Anterior cingulate cortex (tissue), 58 donors: Measurements from ENCODE around the gene CEP104.
"Not testable (repeated sequence)": the region's sequence is repeated elsewhere in the genome, so short reads cannot be mapped to it uniquely, and the experiment has no call there.

ENCODE experiments used
- DNase-seq, 58 donors: peaks; one replicate each; lab custom pipeline; 2025; lab: John Stamatoyannopoulos, UW

CEP104 gene

GRCh38 chr1:3807769-3808168, 49.2 kb downstream of the CEP104 start:
- no peak for DNase-seq

DNA sequence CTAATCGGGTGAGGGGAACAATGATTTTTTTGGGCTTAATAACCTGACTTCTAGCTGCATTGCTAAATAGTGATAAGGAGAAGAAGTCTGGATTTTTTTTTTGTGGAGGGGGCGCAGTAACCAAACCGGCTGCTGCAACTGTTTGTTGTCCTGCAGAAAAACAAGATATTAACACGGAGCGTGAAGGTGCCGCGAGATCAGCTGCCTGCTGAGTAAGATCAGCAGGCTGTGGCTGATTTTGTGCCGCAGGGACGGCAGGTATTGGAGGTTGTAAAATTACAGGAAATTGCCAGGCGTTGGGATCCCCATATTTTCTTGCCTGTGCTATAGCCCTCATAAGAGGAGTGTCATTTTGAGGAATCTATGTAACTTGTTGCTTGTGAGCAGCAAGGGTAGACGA, 52.0 kb downstream of the CEP104 start:
- DNase-seq = no peak

DNA sequence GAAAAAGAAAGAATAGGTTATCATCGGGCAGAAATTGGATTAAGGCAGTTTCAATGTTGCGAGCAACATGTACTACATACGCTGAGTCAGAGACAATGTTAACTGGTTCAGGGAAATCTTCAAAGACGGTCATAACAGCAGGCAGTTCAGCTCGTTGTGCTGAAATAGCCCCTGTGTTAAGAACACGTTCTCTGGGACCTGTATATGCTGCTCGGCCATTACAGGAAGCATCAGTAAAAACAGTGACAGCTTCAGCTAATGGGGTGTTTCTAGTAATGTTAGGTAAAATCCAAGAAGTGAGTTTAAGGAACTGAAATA, 52.4 kb downstream of the CEP104 start:
- not testable (repeated sequence) for DNase-seq

GRCh38 chr1:3803905-3804626, 52.9 kb downstream of the CEP104 start:
- no peak for DNase-seq

- DNase-seq = not testable (repeated sequence)
These were observed 56.2 kb downstream of the CEP104 start for GRCh38 chr1:3800795-3801194.

DNA sequence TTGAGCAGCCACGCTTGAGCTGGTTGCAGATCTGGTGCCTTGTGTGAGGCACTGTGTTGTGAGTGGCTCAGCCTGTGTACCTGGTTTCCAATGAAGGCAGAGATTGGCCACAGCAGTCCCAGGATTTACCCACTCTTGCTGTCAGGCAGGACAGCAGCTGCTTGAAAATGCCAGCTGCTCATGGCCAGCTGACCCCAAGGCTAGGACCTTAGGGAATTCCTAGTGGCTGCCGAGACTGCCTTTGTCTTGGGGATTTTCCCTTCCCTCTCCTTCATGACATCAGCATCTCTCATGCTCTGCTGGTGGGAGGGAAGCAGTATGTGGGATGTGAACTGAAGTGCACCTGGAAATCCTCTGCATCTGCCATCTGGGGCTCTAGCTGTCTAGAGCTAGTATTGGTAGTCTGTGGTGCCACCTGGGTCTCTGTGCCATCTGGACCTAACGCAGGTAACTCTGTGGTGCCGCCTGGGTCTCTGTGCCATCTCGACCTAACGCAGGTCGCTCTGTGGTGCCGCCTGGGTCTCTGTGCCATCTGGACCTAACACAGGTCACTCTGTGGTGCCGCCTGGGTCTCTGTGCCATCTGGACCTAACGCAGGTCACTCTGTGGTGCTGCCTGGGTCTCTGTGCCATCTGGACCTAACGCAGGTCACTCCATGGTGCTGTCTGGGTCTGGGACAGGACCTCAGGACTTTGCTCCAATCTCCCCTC, 56.9 kb downstream of the CEP104 start:
- peak in 1 of 58 donors; percentile 27 for DNase-seq

- DNase-seq = peak; percentile 58 to 97 (median 93)
These were observed 60.6 kb downstream of the CEP104 start, which contains the start of gene LRRC47 for GRCh38 chr1:3796215-3797061. Gene LRRC47 (minus strand): TSS chr1:3796498. CDS start chr1:3796476, 22 bp downstream.

GRCh38 chr1:3795453-3796214, 61.4 kb downstream of the CEP104 start:
- DNase-seq = no peak

- DNase-seq = no peak
These were observed 66.1 kb downstream of the CEP104 start for GRCh38 chr1:3790952-3791351.

GRCh38 chr1:3790500-3790923, 66.5 kb downstream of the CEP104 start:
- no peak for DNase-seq

- DNase-seq = no peak
These were observed 67.3 kb downstream of the CEP104 start for GRCh38 chr1:3789421-3790300.

GRCh38 chr1:3788756-3789420, 68.1 kb downstream of the CEP104 start:
- no peak for DNase-seq

GRCh38 chr1:3787745-3788605, 69.0 kb downstream of the CEP104 start:
- no peak for DNase-seq

DNA sequence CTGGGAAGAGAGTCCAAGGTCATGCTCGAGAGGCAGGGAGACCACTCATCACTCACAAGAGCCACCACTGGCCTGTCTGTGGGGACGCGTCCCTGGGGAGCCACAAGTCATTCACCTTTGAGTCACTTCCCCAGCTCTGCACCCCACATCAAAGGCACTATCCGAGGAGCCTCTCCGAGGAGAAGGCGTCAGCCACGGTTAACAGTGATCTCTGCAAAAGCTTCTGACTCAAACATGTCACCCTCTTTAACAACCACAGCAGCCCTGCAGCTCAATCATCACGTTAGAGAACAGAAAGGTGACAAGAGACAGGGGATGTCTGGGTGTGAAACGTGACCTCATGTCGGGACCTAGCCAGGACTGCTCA, 69.7 kb downstream of the CEP104 start:
- DNase-seq = no peak

DNA sequence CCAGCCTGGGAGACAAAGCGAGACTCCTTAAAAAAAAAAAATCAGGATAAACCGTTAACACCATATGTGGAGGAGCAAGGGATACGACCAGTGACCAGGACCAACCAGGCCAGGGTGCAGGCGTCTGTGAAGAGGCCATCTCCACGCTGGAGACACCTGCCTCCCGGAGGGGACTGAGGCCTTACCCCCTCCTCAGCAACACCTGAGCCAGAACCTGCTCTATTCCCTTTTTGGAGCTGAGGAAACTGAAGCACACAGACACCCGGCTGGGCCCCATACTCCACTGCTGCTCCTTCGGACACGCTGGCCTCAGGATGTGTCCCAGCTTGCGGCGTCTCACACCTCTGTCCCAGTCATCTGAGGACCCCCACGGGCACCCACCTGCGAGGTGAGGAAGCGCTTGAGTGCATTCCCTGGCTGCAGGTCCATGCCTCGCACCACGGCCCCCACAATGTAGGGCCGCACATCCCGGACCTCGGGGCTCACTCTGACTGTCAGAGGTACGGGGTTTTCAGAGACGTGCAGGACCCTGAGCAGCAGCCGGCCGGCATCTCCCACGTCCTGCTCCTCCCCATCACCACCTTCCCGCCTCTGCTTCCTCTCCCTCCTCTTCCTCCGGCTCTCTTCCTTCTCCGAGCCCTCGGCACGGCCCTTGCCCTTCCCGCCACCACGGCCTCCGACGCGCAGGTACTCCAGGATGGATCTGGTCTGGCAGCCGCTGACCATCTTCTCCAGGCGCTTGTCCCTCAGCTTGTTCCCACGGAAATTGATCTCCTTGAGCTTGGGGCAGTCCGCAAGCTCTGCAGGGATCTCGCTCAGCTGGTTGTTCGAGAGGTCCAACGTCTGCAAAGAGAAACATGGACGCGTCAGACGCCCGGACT, 70.3 kb downstream of the CEP104 start:
- DNase-seq = no peak

- DNase-seq = no peak
These were observed 71.4 kb downstream of the CEP104 start for GRCh38 chr1:3785456-3786157.
